Left cardiac atrium (tissue), 4 donors: ENCODE data around the gene MBNL2. TPM values are rescaled to one million over a fixed set of nuclear protein-coding genes. Genes with fewer than 3 reads are reported as not detected.
A peak's percentile ranks its signal among the peaks of the same experiment; 100 is the strongest.

Source experiments
- ATAC-seq, 2 donors: fragments of 200-7000 bp; cut with Tn5 transposase; one replicate each; pipeline ENCODE4 v1.9.1; 2020; ENCODE audit warnings: mild to moderate bottlenecking in 2 of 2, moderate library complexity in 2 of 2
- DNase-seq: peaks from one replicate; pipeline ENCODE4 v3.0.0-alpha.2; 2020
- intact Hi-C, 2 donors: fragments of 100-400 bp; cut with DNase I; formaldehyde crosslinking; loops; one replicate each; pipeline versions ENCODE4 v1.14.1 to v1.15.1; 2022 to 2023
- total RNA-seq, 2 donors: library from RNA; stranded (reverse); fragmentation: NEBNext Ultra II Directional; extraction: Animal tissue kit (Norgen Biotek cat#: 25700); gene quantifications; one replicate each; pipeline ENCODE4 v1.2.1, GENCODE V29; 2021
- donor health status: DM: no; HTN: yes; CAD: no.
- donor health status: DM: no; HTN: yes; CAD: no; lungs with severe emphysema.
- donor health status: DM: yes; HTN: yes; CAD: no.
- donor health status: Dilated cardiomyopathy.

Gene MBNL2
- total RNA-seq, 2 donors from 2014 or later = 52.0 to 60.3 TPM

GRCh38 chr13:97245011-97245410 lies 22.9 kb downstream of the MBNL2 start:
- no peak for ATAC-seq
- no peak for DNase-seq
- intact Hi-C loops = no loop called here

- ATAC-seq = no peak
- DNase-seq = no peak
- intact Hi-C loops = no loop called here
Observed at GRCh38 chr13:97246596-97247158, 24.5 kb downstream of the MBNL2 start.

GRCh38 chr13:97248243-97248642 lies 26.1 kb downstream of the MBNL2 start:
- DNase-seq = no peak
- intact Hi-C loops = no loop called here
- ATAC-seq = no peak

GRCh38 chr13:97249093-97249795 lies 27.1 kb downstream of the MBNL2 start:
- intact Hi-C loops = no loop called here
- DNase-seq (no peak), ATAC-seq (peak; percentile 16 to 56)

- ATAC-seq = peak in 1 of 2 donors; percentile 37
- intact Hi-C loops = no loop called here
- DNase-seq = no peak
Observed at GRCh38 chr13:97249796-97250495, 27.8 kb downstream of the MBNL2 start.

GRCh38 chr13:97250560-97250959 lies 28.4 kb downstream of the MBNL2 start:
- no peak for ATAC-seq
- intact Hi-C loops = no loop called here
- DNase-seq = no peak

- ATAC-seq (no peak), DNase-seq (no peak)
- intact Hi-C loops = no loop called here
Observed at GRCh38 chr13:97252735-97253134, 30.6 kb downstream of the MBNL2 start.

- ATAC-seq = no peak
- intact Hi-C loops = no loop called here
- no peak for DNase-seq
Observed at GRCh38 chr13:97253581-97254293, 31.6 kb downstream of the MBNL2 start.

GRCh38 chr13:97254816-97255215 lies 32.7 kb downstream of the MBNL2 start:
- ATAC-seq (peak in 1 of 2 donors; percentile 18), DNase-seq (no peak)
- intact Hi-C loops = no loop called here

- no peak for DNase-seq
- intact Hi-C loops = no loop called here
- ATAC-seq = no peak
Observed at GRCh38 chr13:97255515-97256021, 33.4 kb downstream of the MBNL2 start.

GRCh38 chr13:97256343-97256783 lies 34.2 kb downstream of the MBNL2 start:
- intact Hi-C loops = no loop called here
- peak; percentile 41 to 72 for ATAC-seq

GRCh38 chr13:97257228-97257755 lies 35.2 kb downstream of the MBNL2 start:
- intact Hi-C loops = no loop called here
- ATAC-seq (peak in 1 of 2 donors; percentile 1), DNase-seq (no peak)

More at GRCh38 chr13:97256343-97256783, 34.2 kb downstream of the MBNL2 start:
- DNase-seq = no peak

GRCh38 chr13:97257800-97258799 lies 36.0 kb downstream of the MBNL2 start:
- intact Hi-C loops = no loop called here
- ATAC-seq (peak; percentile 55 to 82), DNase-seq (peak; percentile 75)

GRCh38 chr13:97258801-97259200 lies 36.7 kb downstream of the MBNL2 start:
- no peak for DNase-seq
- intact Hi-C loops = no loop called here
- no peak for ATAC-seq

GRCh38 chr13:97259410-97259797 lies 37.3 kb downstream of the MBNL2 start:
- DNase-seq (no peak), ATAC-seq (no peak)
- intact Hi-C loops = no loop called here

- peak; percentile 17 to 33 for ATAC-seq
- intact Hi-C loops = no loop called here
- DNase-seq = no peak
Observed at GRCh38 chr13:97259798-97260714, 37.9 kb downstream of the MBNL2 start.
